Hepatocyte (in vitro differentiated cells): ENCODE results near the gene C1orf52. TPM values are rescaled to one million over a fixed set of nuclear protein-coding genes. Genes with fewer than 3 reads are reported as not detected.

ENCODE experiments used
- DNase-seq: peaks from one replicate; pipeline ENCODE4 v3.0.0-alpha.2; 2016; ENCODE audit warnings: low spot score
- H2AFZ ChIP-seq: fragments of 200-600 bp; sonication (generic); 2 replicates; pipeline ENCODE4 v1.6.0; 2016; ENCODE audit warnings: antibody characterized with exemption, mild to moderate bottlenecking
- H3K27ac ChIP-seq: fragments of 200-600 bp; sonication (generic); 2 replicates; pipeline ENCODE4 v1.5.1; 2016; ENCODE audit warnings: mild to moderate bottlenecking
- H3K27me3 ChIP-seq: fragments of 200-600 bp; sonication (generic); 2 replicates; pipeline ENCODE4 v1.6.1; 2016
- H3K36me3 ChIP-seq: fragments of 200-600 bp; sonication (generic); replicated peaks from 2 replicates; pipeline ENCODE4 v1.5.1; 2016; ENCODE audit warnings: low read depth; ENCODE audit not compliant: insufficient read depth
- H3K4me1 ChIP-seq: fragments of 200-600 bp; sonication (generic); 2 replicates; pipeline ENCODE4 v1.5.1; 2016; ENCODE audit warnings: mild to moderate bottlenecking, moderate library complexity; ENCODE audit not compliant: insufficient read depth
- H3K4me2 ChIP-seq: fragments of 200-600 bp; sonication (generic); 2 replicates; pipeline ENCODE4 v1.6.0; 2016
- H3K4me3 ChIP-seq: fragments of 200-600 bp; sonication (generic); 2 replicates; pipeline ENCODE4 v1.5.1; 2016; ENCODE audit warnings: mild to moderate bottlenecking
- H3K79me2 ChIP-seq: fragments of 200-600 bp; sonication (generic); 2 replicates; pipeline ENCODE4 v1.6.0; 2017; ENCODE audit warnings: mild to moderate bottlenecking
- H3K9me2 ChIP-seq: fragments of 200-600 bp; sonication (generic); replicated peaks from 2 replicates; pipeline ENCODE4 v1.6.0; 2017; ENCODE audit warnings: mild to moderate bottlenecking; ENCODE audit not compliant: insufficient read depth
- H3K9me3 ChIP-seq: fragments of 200-600 bp; sonication (generic); 2 replicates; pipeline ENCODE4 v1.5.1; 2016; ENCODE audit warnings: low read depth, mild to moderate bottlenecking
- H4K20me1 ChIP-seq: fragments of 200-600 bp; sonication (generic); 2 replicates; pipeline ENCODE4 v1.6.0; 2016; ENCODE audit warnings: mild to moderate bottlenecking; ENCODE audit not compliant: insufficient read depth, poor library complexity, severe bottlenecking
- EZH2 ChIP-seq: fragments of 200-600 bp; sonication (generic); IDR thresholded peaks from 2 replicates; pipeline ENCODE4 v1.6.1; 2016; ENCODE audit warnings: antibody characterized with exemption, mild to moderate bottlenecking, borderline replicate concordance
- EZH2phosphoT487 ChIP-seq: fragments of 200-600 bp; sonication (generic); IDR thresholded peaks from one replicate; pipeline ENCODE4 v1.6.1; 2018; ENCODE audit warnings: antibody characterized with exemption, mild to moderate bottlenecking, low read depth, moderate library complexity; ENCODE audit not compliant: unreplicated experiment, severe bottlenecking
- WGBS: methylation state at CpG from one replicate; pipeline ENCODE4 v1.1.6; 2016; ENCODE audit warnings: low lambda C conversion rate; ENCODE audit errors: missing lambda C conversion rate; 5-methylcytosine and 5-hydroxymethylcytosine counted together
- polyA plus RNA-seq: library from polyadenylated mRNA; unstranded; fragments of >200 nt; fragmentation: Nextera tagmentation; extraction: Ambion mirVana; gene quantifications from 2 replicates; pipeline ENCODE4 v1.2.1, GENCODE V29; 2016
- total RNA-seq: library from RNA; depleted of rRNA; stranded (reverse); fragments of >200 nt; gene quantifications from 2 replicates; pipeline ENCODE4 v1.2.3, GENCODE V29; 2014
- TF ChIP-seq, protein P1 (sequence below): fragments of 200-600 bp; sonication (generic); IDR thresholded peaks from 2 replicates; pipeline ENCODE4 v1.5.1; 2016; ENCODE audit warnings: antibody characterized with exemption, mild to moderate bottlenecking; ENCODE audit not compliant: poor library complexity

The C1orf52 gene
- total and polyA plus RNA-seq, 2 experiments from 2014 or later: 30.1 to 41.2 TPM

DNA sequence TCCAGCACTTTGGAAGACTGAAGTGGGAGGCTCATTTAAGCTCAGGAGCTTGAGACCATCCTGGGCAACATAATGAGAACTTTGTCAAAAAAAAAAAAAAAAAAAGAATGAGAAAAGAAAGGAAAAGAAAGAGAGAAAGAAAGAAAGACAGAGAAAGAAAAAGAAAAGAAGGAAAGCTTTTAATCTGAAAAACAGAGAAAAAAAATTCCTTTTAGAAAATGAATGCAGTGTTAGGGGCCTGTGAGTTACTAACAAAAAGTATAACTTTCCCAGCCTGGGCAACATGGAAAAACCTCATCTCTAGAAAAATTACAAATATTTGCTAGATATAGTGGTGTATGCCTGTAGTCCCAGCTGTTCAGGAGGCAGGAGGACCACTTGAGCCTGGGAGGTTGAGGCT, 42.8 kb downstream of the C1orf52 start:
- Histone ChIP-seq H3K79me2 (no peaks in the 10 kb centered on the region), H3K4me1 (peaks cover 16% of the 10 kb centered on the region), H3K4me3 (no peak overlapping the region), H3K4me2 (no peak overlapping the region), H4K20me1 (no peaks in the 10 kb centered on the region), H3K9me3 (no peaks in the 10 kb centered on the region), H2AFZ (no peak overlapping the region), H3K9me2 (no peaks in the 10 kb centered on the region), H3K36me3 (no peaks in the 10 kb centered on the region), H3K27ac (no peak overlapping the region), H3K27me3 (no peaks in the 10 kb centered on the region)
- no peak for TF ChIP-seq EZH2phosphoT487
- no peak for TF ChIP-seq EZH2
- TF ChIP-seq, protein P1, sequence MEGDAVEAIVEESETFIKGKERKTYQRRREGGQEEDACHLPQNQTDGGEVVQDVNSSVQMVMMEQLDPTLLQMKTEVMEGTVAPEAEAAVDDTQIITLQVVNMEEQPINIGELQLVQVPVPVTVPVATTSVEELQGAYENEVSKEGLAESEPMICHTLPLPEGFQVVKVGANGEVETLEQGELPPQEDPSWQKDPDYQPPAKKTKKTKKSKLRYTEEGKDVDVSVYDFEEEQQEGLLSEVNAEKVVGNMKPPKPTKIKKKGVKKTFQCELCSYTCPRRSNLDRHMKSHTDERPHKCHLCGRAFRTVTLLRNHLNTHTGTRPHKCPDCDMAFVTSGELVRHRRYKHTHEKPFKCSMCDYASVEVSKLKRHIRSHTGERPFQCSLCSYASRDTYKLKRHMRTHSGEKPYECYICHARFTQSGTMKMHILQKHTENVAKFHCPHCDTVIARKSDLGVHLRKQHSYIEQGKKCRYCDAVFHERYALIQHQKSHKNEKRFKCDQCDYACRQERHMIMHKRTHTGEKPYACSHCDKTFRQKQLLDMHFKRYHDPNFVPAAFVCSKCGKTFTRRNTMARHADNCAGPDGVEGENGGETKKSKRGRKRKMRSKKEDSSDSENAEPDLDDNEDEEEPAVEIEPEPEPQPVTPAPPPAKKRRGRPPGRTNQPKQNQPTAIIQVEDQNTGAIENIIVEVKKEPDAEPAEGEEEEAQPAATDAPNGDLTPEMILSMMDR: no peak
- DNase-seq: no peak

DNA sequence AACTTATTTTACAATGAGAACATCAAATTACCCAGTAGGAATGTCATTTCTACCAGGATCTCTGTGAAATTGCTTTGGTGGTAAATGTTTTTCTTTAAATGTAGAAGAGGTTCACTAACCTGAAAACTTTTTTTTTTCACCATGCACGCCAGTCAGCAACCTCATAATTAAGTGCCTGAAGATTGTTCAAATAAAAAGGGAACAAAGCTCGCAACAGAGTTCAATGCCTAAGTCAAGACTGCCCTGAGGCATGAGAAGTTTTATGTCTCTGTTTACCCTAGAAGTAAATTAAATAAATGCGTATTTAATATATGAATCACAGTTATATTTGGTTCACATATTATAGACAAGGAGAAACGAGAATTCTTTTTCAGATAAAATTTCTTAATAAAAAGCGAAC, 44.8 kb downstream of the C1orf52 start:
- peak overlapping the region; percentile 53 for H3K4me2 ChIP-seq

GRCh38 chr1:85208488-85208887, 51.0 kb downstream of the C1orf52 start:
- H3K79me2 ChIP-seq: no peaks in the 10 kb centered on the region
- H4K20me1 ChIP-seq: no peaks in the 10 kb centered on the region
- H3K9me3 ChIP-seq: no peaks in the 10 kb centered on the region
- no peak overlapping the region for H2AFZ ChIP-seq
- H3K4me2 ChIP-seq: no peak overlapping the region
- no peak for DNase-seq
- no peak overlapping the region for H3K27ac ChIP-seq
- H3K27me3 ChIP-seq: no peaks in the 10 kb centered on the region
- no peaks in the 10 kb centered on the region for H3K4me1 ChIP-seq
- no peaks in the 10 kb centered on the region for H3K9me2 ChIP-seq
- H3K4me3 ChIP-seq: no peak overlapping the region
- 76% methylated on average over 2 of the region's 2 CpGs for WGBS
- no peak for TF ChIP-seq EZH2phosphoT487
- no peak for TF ChIP-seq EZH2
- TF ChIP-seq, protein P1: no peak
- H3K36me3 ChIP-seq: no peaks in the 10 kb centered on the region

More for the DNA sequence above, 44.8 kb downstream of the C1orf52 start:
- Histone ChIP-seq H3K9me2 (no peaks in the 10 kb centered on the region), H3K9me3 (no peaks in the 10 kb centered on the region), H3K27me3 (no peaks in the 10 kb centered on the region), H2AFZ (no peak overlapping the region), H3K4me3 (no peak overlapping the region), H3K27ac (no peak overlapping the region), H3K4me1 (peaks cover 8% of the 10 kb centered on the region), H4K20me1 (no peaks in the 10 kb centered on the region), H3K36me3 (no peaks in the 10 kb centered on the region), H3K79me2 (no peaks in the 10 kb centered on the region)
- DNase-seq: no peak
- TF ChIP-seq EZH2phosphoT487 (no peak), EZH2 (no peak)
- TF ChIP-seq, protein P1: no peak
- WGBS: 48% methylated on average over 5 of the region's 5 CpGs

DNA sequence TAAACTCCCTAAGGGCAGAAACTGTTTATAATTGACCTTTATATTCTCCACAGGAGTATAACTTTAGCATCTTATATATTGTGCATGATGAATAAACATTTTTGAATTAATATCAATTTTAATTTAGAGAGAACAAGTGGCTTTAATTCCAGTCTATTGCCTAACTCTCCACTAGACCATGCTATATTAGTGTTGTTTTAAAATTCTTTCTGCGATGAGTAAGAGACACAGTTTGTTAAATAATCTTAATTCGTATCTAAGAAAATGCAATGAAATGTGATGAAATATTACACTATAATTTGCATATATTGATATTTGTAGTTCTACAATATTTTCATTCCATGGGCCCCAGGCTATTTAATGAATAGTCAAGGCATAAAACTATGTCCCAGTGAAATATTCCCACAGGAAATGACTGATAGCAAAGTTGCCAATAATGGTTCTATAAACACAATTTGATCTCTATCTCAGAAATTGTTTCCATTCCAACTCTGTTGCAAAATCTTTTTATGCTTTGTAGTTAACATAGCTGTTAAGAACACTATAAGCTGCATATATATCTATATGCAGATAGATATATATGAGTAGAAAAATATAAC, 55.8 kb downstream of the C1orf52 start:
- no peak overlapping the region for H3K4me3 ChIP-seq

More for the DNA sequence above, 55.8 kb downstream of the C1orf52 start:
- WGBS: 93% methylated on average over 2 of the region's 2 CpGs
- TF ChIP-seq, protein P1: no peak
- TF ChIP-seq EZH2 (no peak), EZH2phosphoT487 (no peak)
- Histone ChIP-seq H4K20me1 (no peaks in the 10 kb centered on the region), H3K79me2 (peaks cover 18% of the 10 kb centered on the region), H3K36me3 (no peaks in the 10 kb centered on the region), H3K9me3 (no peaks in the 10 kb centered on the region), H3K4me1 (peaks cover 13% of the 10 kb centered on the region), H3K27ac (no peak overlapping the region), H3K27me3 (no peaks in the 10 kb centered on the region), H2AFZ (no peak overlapping the region), H3K4me2 (no peak overlapping the region), H3K9me2 (no peaks in the 10 kb centered on the region)
- DNase-seq: no peak
